GM18867 (cell line): ENCODE data around the gene PIAS4.
A peak's percentile ranks its signal among the peaks of the same experiment; 100 is the strongest.

Source experiments
- ATAC-seq: cut with Tn5 transposase; IDR thresholded peaks from one replicate; pipeline ENCODE4 v1.9.1; 2021; ENCODE audit warnings: mild to moderate bottlenecking, moderate library complexity; ENCODE audit not compliant: unreplicated experiment

The PIAS4 gene

DNA sequence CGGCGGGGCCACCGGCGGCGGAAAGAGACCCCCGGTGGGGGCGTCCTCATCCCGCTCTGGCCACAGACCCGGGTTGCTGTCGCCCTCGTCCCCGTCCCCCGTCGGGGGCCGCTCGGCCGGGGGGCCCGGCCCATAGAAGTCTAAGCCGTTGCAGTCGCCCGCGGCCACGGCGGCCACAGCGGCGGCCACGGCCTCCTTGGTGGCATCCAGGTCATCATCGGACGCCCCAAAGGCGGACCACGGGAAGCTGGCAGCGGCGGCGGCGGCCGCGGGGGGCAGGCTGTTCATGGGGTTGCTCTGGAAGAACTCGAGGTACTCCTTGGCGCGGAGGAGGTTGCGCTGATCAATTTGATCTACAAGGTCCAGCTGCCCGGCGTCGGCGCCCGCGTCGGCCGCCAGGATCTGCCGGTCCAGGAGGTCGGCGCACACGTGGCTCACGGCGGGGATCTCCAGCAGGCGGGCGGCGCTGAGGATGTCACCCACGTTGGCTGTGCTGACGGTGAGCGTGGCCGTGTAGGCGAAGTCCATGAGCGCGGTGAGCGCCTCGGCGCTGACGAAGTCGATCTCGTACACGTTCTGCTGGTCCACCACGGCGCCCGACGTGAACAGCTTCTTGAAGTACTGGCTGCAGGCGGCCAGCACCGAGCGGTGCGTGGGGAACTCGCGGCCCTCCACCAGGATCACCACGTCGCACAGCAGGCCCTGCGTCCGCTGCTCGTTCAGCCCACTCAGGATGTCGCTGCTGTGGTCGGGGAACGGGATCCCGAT is 47.1 kb downstream of the PIAS4 start:
- no peak for ATAC-seq

- no peak for ATAC-seq
Measured at GRCh38 chr19:4055209-4055552, 47.6 kb downstream of the PIAS4 start.

GRCh38 chr19:4057931-4058692 is 50.6 kb downstream of the PIAS4 start:
- no peak for ATAC-seq

DNA sequence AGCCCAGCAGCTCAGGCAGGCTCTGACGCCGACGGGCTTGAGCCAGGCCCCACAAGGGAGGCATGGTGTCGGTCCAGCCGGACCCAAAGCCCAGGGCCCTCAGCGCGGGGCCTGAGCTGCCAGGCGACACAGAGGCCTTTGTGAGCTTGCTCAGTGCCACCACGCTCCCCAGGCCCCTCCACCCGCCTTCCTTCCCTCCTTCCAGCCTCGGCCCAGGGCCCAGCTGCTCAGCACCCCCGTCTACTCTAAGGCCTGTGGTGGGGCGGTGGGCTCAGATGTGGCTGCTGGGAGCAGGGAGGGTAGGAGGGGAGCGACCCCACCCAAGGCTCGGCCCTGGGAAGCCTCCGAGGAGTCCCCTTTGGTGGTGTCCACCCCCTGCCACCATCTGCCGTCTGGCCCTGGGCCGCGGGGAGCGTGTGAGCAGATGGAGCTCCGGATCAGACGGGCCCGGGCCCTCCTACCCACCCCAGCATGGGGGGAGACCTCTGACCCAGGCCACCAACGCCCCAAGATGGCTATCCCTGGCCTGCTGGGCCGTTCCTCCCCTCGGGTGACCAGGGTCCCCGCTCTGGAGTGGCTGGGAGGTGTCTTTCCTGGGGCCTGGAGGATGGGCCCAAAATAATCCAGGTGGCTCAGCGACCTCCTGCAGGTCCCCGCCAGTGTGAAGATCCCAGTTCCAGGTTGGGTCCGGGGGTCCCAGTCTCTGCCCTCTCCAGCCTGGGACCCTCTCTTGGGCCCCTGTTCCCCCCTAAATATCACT is 51.3 kb downstream of the PIAS4 start:
- no peak for ATAC-seq

DNA sequence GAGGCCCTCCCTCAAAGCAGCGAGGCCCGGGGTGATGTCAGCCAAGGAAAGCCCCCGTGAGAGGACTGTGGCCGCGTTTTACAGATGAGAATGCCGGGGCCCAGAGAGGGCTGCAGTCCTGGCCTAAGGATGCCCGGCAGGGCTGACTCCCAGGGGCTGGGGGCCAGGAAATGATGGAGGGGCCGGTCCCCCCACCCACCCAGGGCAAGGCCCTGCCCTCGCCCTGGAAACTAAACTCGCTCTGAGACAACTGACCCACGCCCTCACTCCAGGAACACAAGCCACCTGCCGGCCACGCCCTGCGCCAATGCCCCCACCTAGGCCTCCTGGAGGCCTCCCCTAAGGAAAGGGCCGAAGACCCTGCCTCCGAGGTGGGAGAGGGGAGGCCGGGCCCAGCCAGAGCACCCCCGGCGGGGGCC is 51.9 kb downstream of the PIAS4 start:
- no peak for ATAC-seq

DNA sequence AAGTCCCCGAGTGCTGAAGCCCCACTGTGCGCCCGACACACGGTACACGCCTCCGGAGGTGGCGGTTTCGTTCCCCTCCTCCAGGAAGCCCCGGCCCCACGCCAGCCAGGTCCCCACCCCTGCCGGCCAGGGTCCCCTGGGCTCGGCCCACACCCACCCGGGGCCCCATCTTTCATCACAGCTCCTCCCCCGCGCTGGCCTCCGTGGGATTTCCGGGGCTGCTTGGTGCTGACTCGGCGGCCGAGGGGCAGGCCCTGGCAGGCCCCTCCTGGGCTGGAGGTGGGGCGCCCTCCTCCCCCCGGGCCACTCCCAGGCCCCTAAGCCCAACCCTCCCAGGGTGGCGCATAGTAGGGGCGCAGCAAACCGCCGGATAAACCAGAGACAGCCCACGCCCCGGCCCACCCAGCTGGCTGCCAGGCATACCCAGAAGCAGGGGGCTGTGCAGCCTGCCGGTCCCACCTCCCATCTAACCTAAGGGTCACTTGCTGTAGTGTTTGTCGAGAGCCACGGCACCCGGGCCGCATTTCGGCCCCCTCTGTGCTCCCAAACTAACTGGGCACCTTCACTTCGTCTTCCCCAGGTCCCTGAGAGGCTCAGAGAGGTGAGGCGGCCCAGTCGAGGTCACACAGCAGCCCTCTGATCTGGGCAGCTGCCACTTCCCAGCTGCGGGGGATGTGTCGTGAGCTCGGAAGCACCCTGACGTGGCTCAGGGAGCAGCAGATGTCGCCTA is 52.5 kb downstream of the PIAS4 start:
- peak; percentile 27 for ATAC-seq

- no peak for ATAC-seq
Measured at GRCh38 chr19:4060621-4061177, 53.2 kb downstream of the PIAS4 start.

DNA sequence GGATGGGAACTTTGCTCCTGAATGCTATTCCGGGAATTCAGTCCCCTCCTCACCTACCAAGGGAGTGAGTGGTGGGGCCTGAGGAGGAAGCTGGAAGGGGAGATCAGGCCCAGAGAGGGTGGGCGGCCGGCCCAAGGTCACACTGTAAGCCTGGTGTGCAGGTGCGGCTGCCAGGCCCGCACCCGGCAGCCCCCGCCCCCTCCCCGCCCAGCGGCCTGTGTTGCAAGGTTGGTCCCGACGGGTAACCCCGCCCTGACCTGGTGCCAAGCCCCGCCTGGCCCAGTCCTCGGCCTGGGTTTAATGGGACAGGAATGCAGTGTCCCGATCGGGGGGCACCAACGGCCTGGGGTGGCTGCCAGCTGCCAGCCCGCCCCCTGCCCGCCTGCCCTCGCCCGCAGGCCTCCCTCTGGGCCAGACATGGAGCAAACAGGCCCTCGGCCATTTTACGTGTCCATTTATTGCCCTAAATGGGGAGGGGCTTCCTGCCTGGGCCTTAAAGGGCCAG is 53.7 kb downstream of the PIAS4 start:
- ATAC-seq, result no peak

DNA sequence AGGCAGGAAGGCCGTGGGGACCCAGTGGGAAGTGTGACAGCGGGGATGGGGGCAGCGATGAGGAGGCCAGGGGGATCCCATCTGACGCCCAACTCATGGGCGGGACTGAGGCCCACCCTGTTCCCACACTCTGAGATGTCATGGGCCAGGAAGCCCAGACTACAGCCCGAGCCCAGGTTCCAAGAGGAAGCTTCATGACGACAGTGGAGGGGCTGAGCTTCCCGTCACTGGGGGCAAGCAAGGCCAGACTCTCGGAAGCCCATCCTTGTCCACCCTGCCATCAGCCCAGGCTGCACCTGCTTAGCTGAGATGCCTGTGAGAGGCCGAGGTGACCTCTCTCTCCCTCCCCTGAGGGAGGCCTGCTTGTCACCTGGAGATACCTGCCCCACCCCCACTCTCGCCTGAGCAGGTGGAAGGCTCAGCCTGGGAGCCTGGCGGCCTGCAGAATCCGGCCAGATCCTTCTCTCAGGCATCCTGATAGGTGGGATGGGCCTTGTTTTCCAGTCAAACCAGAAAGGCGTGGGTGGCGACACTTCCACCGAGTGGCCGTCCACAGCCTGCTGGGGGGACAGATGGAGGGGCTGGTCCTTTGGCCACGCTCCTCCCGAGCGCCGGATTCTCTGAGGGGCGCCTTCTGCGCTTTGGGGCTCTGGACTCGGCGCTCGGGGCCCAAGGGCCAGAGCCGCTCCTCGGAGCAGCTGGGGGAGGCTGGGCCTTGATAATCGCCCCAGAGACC is 54.3 kb downstream of the PIAS4 start:
- ATAC-seq, result no peak

- ATAC-seq, result no peak
Measured at GRCh38 chr19:4062419-4063368, 55.2 kb downstream of the PIAS4 start.

DNA sequence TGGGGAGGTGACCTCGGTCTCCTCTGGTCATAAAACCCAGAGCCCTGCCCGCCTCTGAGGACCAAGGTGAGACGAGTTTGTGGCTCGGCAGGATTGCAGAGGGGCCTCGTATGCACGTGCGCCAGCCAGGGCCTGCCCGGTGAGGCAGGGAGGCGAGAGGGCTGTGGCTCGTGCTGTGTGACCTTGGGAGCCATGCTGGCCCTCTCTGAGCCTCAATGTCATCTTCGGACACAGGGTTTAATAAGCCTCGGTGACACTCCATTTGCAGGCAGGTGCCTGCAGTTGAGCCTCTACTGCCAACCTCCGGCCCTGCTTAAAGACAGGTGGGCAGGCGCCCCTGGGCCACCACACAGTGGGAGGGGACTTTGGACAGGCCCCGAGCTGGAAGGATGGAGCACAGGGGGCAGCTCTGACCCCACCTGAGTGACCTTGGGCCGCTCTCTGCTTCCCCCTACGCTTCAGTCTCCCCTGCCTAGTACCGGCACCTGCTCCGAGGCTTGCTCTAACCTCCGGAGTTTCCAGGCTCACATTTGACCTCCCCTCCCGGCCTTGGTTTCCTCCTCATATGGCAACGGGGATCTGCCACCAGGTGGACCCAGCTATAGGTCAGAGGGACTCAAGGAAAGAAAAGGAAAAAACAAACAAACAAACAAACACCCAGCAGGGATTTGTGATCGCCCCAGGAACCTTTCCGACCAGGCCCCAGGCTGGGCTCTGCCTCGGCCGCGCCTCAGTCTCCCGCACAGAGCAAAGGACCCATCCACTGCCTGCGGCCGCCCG is 56.0 kb downstream of the PIAS4 start:
- ATAC-seq, result no peak

- ATAC-seq, result no peak
Measured at GRCh38 chr19:4064149-4064495, 56.6 kb downstream of the PIAS4 start.

DNA sequence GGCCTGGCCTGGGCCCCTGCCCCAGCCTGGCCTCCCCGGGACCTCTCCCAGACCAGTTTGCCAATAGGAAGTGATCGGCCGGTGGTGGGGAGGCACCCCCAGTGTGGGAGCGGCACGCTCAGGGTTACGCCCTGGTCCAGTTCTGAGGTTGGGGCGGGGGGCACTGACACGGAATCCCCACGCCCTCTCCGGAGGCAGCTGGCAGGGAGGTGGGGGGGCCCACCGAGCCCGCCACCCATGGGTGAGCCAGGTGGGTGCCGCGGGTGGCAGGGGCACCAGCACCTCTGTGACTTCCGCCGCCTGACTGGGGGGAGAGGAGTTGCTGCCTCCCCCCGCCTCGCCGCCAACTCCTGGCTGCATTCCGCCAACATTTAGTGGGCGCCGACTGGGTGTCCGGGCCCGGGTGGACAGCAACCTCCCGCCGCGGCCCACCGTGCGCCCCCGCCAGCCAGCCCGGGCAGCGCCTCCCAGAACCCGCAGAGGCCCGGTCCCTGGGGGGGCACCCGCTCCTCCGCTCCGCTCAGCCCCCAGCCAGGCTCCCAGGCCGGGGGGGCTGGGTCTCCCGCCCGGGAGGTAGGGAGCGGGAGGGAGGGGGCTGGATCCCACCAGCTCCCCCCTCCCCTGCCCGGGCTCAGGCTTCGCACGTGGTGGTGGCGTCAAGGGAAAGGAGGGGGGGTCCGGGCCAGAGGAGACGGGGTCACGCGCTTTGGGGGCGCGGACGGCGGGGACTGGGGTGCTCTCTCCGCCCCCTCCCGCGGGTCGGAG is 57.1 kb downstream of the PIAS4 start:
- no peak for ATAC-seq

DNA sequence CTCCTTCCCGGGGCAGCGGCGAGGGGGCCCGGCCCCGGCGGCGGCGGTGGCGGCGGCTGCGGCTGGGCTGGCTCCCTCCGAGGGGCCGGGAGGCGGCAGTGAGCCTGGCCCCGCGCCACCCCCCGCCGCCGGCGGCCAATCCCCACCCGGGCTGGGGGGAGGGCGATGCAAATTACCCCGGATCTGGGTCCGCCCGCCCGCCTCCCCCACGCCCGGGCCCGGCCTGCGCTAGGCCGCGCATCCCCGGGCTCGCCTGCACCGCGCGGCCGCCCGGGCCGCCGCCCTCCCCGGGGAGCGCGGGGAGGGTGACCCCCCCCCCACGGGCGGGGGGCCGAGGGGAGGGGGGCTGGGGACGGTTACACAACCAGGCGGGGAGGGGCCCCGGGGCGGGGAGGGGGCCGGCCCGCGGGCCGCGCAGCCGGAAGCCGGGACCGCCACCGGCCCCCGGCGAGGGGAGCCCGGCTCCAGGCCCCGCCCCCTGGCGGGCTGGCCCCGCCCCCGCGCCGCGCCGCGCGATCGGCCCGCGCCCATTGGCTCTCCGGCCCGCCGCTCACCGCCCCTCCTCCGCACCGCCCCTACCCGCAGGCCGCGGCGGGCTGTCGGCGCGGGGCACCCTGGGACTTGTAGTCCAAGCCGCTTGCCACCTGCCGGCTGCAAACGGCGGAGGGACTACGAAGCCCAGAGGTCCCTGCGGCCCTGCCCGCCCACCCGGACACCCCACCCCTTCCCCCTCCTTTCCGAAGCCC is 58.1 kb downstream of the PIAS4 start:
- peak; percentile 67 for ATAC-seq

DNA sequence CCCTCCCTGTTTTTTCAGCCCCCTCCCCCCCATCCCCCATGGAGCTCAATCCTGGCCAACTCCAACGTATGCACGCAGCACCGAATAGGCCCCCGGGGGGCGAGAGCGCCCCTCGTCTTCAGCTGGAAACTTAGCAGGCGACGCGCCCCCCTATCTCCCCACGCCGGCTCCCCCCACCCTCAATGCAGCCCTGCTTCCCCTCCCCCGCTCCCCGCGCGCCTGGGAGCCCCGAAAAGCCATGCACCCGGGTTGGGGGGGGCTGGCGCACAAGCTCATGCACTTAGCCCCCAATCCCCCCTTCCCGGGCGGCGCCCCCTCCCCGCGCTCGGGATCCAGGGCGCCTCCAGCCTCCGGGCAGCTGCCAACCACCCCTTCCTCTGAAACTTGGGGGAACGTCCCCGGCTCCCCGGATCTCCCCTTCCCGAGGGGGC is 58.7 kb downstream of the PIAS4 start:
- ATAC-seq, result no peak

GRCh38 chr19:4066682-4067395 is 59.3 kb downstream of the PIAS4 start, which contains the start of gene ZBTB7A:
Gene ZBTB7A (minus strand): TSS chr19:4066899. CDS start chr19:4055232, 11,667 bp downstream.
- no peak for ATAC-seq
